Mononuclear cell (primary cell): ENCODE measurements around the gene ARL6IP5. TPM values are rescaled to one million over a fixed set of nuclear protein-coding genes. Genes with fewer than 3 reads are reported as not detected.
A peak's percentile ranks its signal among the peaks of the same experiment; 100 is the strongest.

Experiments used
- H3K27me3 ChIP-seq: 2 replicates; pipeline ENCODE4 v1.6.0; 2011; ENCODE audit warnings: low read length, control low read depth; ENCODE audit not compliant: insufficient read depth
- H3K4me1 ChIP-seq: 2 replicates; pipeline ENCODE4 v1.5.1; 2011; ENCODE audit warnings: mild to moderate bottlenecking, low read length, control low read depth; ENCODE audit not compliant: insufficient read depth
- H3K4me3 ChIP-seq: 2 replicates; pipeline ENCODE4 v1.5.1; 2011; ENCODE audit warnings: mild to moderate bottlenecking, low read length, moderate library complexity
- H3K9me3 ChIP-seq: 2 replicates; pipeline ENCODE4 v1.5.1; 2011; ENCODE audit warnings: low read depth, mild to moderate bottlenecking, control low read depth, low read length
- total RNA-seq: library from RNA; depleted of rRNA; stranded (reverse); fragments of >200 nt; gene quantifications from one replicate; pipeline ENCODE4 v1.2.3, GENCODE V29; 2012

Gene ARL6IP5
- total RNA-seq, 1 donor, result 72.2 TPM

GRCh38 chr3:69080233-69080920 is 4.4 kb upstream of the ARL6IP5 start, which contains the start of gene UBA3:
UBA3 (minus strand) TSS chr3:69080365; CDS start chr3:69080353, 12 bp downstream.
- Histone ChIP-seq H3K27me3 (no peaks in the 10 kb centered on the region), H3K9me3 (no peaks in the 10 kb centered on the region), H3K4me3 (peak within 1 kb of the TSS; percentile 82), H3K4me1 (peaks cover 61% of the 10 kb centered on the region)

DNA sequence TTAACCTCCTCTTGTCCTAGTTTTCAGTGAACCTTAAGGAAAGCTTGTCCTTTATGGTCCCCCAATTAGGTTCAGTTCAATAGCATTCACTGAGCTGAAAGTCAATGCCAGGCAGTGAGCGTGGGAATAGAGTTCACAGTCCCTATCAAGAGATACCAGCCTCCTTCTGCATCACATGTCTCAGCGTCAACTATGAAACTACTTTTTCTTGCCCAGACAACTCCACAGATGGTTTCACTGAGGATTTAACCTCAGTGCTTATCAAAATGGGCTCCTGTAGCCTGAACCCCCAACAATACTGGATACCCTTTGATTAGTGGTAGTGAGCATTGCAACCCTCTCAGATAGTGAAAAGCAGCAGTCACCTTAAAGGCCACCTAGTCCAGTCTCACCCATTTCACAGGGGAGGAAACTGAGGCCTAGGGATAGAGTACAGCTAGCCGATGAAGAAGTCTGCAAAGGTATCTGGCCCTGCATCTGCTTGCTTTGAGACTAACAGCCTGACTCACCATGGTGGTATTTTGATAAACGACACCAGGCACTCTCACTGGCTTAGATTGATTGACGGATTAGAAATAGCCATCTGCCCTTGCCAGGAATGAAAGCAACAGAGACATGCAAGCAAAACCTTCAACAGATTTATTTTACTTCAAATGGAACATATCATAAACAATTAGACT is 3.0 kb upstream of the ARL6IP5 start:
- H3K27me3 ChIP-seq, result no peaks in the 10 kb centered on the region
- peaks cover 66% of the 10 kb centered on the region for H3K4me1 ChIP-seq
- no peak overlapping the region for H3K4me3 ChIP-seq
- no peaks in the 10 kb centered on the region for H3K9me3 ChIP-seq

DNA sequence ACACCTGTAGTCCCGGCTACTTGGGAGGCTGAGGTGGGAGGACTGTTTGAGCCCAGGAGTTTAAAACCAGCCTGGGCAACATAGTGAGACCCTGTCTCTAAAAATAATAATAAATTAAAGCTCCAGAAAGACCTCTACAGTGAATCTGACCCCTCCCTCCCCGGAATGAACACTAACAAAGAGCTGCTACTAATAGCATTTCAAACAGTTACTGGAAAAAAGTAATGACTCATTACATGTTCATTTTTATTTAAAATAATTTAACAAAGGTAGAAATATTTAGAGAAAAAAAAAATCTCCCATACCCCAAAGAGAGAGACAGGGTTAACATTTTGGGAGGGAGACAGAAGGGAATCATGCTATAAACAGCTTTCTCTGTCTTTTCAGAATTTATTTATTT is 2.4 kb upstream of the ARL6IP5 start:
- Histone ChIP-seq H3K27me3 (no peaks in the 10 kb centered on the region), H3K4me1 (peaks cover 72% of the 10 kb centered on the region)

DNA sequence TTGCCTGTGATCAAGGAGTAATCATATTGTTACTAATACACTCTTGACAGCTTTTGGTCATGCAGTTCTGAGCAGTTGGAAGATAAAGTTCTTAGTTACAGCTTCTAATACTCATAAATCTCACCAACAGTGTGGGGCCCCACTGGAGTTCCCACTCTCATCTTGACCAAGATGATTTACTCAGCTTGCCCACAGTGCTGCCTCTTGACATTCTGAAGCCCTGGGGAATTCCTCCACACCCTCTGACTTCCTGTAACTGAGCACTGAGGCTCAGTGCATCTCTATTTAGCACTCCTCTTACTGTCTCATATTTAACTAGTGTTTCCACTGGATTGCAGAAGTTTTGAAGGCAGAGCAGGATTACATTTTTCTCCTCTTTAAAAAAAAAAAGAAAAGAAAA is 1.9 kb upstream of the ARL6IP5 start:
- no peak overlapping the region for H3K4me3 ChIP-seq
- no peaks in the 10 kb centered on the region for H3K9me3 ChIP-seq
- H3K4me1 ChIP-seq, result peaks cover 72% of the 10 kb centered on the region
- no peaks in the 10 kb centered on the region for H3K27me3 ChIP-seq

More for the DNA sequence above, 2.4 kb upstream of the ARL6IP5 start:
- Histone ChIP-seq H3K9me3 (no peaks in the 10 kb centered on the region), H3K4me3 (no peak overlapping the region)

DNA sequence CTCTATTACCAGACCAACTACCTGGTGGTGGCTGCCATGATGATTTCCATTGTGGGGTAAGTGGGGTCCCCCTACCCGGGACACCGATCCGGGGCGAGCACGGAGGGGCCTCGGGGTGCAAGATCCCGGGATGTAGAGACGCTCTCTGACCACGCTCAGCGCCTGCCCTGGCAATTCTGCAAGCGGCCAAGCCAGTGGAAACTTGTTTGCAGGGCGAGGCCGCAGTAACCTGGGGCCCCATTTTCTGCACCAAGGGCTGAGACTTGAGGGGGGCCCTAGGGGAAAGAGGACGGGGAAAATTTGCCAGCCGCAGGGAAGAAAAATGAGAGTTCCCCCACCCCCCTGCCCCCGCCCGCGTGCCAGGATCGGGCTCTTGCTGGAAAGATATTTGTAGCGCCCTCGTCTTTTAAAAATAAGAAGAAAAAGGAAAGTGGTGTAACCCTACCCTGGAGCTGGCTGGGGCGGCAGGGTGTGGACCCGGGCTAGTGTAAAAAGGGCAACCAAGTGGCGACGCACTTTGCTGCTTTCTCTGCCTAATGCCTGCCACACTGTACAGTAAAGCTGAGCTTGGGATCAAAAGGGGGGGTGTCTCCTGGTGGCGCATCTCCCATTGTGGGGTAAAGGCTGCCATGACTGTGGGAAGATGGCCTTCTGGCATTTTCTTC is 563 bp downstream of the ARL6IP5 start:
- Histone ChIP-seq H3K9me3 (no peaks in the 10 kb centered on the region), H3K4me1 (peaks cover 80% of the 10 kb centered on the region), H3K4me3 (peak overlapping the region; percentile 94)

GRCh38 chr3:69085833-69086722 is 1.3 kb downstream of the ARL6IP5 start:
- Histone ChIP-seq H3K9me3 (no peaks in the 10 kb centered on the region), H3K27me3 (no peaks in the 10 kb centered on the region), H3K4me3 (peak overlapping the region; percentile 94), H3K4me1 (peaks cover 85% of the 10 kb centered on the region)

More for the DNA sequence above, 563 bp downstream of the ARL6IP5 start:
- no peaks in the 10 kb centered on the region for H3K27me3 ChIP-seq

- no peaks in the 10 kb centered on the region for H3K27me3 ChIP-seq
- peaks cover 87% of the 10 kb centered on the region for H3K4me1 ChIP-seq
- H3K4me3 ChIP-seq, result peak overlapping the region; percentile 94
- H3K9me3 ChIP-seq, result no peaks in the 10 kb centered on the region
Observed at GRCh38 chr3:69087030-69087791, 2.5 kb downstream of the ARL6IP5 start.

DNA sequence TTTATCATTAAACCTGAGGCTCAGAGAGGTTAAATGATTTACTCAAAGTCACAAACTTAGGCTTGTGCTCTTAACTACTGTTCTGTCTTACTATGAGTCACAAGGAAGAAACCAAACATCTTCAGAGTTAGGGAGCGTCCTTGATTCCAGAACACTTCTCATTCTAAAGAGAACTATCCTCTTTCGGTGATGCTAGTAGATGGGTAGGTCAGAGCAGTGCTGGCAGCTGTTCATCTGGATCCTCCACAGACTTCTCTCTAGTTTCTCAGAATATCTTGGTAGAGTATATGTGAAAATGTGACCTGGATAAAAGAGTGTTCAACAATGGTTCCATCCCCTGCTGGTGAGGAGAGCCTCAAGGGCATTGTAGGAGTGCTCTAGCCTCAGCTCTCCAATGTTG is 3.3 kb downstream of the ARL6IP5 start:
- H3K9me3 ChIP-seq, result no peaks in the 10 kb centered on the region
- no peaks in the 10 kb centered on the region for H3K27me3 ChIP-seq
- no peak overlapping the region for H3K4me3 ChIP-seq
- H3K4me1 ChIP-seq, result peaks cover 87% of the 10 kb centered on the region

DNA sequence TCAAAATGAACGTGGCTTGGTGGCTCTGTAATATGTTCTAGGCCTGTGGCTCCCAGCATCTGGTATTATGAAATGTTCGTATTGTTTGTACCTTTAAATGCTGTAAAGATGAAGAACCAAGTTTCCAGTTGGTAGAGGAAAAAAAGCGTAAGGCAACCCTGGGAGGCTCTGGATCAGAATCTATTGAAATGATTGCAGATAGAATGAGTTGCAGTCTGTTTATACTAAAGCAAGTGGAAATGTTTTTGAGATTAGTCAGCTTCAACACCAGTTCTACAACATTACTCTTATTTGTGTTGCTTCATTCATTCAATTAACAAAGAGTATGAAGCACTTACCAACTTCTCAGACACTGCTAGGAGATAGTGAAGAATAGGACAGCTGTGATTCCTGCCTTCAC is 5.3 kb downstream of the ARL6IP5 start:
- H3K4me3 ChIP-seq, result no peak overlapping the region

DNA sequence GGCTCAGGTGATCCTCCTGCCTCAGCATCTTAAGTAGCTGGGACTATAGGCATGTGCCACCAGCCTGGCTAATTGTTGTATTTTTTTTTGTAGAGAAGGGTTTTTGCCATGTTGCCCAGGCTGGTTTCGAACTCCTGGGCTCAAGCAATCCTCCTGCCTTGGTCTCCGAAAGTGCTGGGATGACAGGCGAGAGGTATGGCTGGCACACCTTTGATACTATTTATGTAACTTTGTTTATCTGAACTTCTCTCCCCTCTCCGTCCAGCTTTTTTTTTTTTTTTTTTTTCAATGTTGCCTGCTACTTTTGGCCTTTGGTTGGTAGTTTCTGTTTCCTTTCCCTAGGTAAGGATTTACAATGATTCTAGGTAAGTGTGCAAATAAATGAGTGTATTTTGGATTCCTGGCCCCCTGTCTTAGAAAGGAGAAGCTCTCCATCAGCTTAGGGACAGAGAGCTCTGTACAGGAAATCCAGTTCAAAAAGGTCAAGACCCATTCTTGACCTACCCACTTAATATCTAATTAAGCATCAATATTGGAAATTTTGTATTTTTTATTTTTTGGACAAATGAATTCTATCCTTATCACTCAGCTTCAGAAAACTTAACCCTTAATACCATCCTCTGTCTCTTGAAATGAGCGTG is 6.8 kb downstream of the ARL6IP5 start:
- Histone ChIP-seq H3K27me3 (no peaks in the 10 kb centered on the region), H3K4me1 (peaks cover 99% of the 10 kb centered on the region), H3K9me3 (no peaks in the 10 kb centered on the region), H3K4me3 (no peak overlapping the region)

More for the DNA sequence above, 5.3 kb downstream of the ARL6IP5 start:
- H3K27me3 ChIP-seq, result no peaks in the 10 kb centered on the region
- H3K9me3 ChIP-seq, result no peaks in the 10 kb centered on the region
- peaks cover 91% of the 10 kb centered on the region for H3K4me1 ChIP-seq

DNA sequence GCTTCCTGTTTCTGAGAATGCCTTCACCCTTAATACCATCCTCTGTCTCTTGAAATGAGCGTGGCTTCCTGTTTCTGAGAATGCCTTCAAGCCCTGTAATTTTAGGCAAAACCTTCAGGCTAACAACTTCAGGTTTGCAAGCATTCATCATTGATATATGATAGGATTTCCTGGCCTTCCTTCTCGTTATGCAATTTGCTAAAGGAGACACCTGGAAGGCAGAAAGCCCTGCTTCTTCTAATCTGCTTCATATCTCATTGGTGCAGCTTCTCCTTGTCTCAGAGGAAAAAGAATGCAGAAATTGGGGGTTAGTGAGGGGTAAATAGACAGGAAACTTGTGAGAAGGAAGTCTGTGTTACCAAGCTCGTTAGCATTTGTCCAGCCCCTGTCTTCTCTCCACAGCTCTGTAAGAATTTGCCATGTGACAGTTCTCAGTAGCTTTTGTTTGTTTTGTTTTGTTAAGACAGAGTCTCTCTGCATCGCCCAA is 7.3 kb downstream of the ARL6IP5 start:
- Histone ChIP-seq H3K4me1 (peaks cover 99% of the 10 kb centered on the region), H3K9me3 (no peaks in the 10 kb centered on the region), H3K27me3 (no peaks in the 10 kb centered on the region), H3K4me3 (no peak overlapping the region)

GRCh38 chr3:69094467-69095205 is 9.9 kb downstream of the ARL6IP5 start:
- Histone ChIP-seq H3K4me3 (no peak overlapping the region), H3K9me3 (no peaks in the 10 kb centered on the region), H3K4me1 (peaks cover 92% of the 10 kb centered on the region), H3K27me3 (no peaks in the 10 kb centered on the region)

DNA sequence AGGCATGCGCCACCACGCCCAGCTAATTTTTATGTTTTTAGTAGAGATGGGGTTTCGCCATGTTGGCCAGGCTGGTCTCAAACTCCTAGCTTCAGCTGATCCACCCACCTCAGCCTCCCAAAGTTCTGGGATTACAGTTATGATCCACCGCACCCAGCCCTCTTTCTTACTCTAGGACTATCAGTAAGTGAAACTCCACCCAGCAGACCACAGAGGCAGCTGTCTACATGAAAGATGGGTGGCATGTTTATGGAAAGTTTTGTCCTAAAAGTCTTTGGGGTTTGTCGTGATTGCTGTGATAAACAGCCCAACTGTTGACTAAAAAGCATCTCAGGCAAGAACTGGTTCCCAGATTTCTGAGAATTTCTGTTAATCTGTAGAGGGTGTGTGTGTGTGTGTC is 10.9 kb downstream of the ARL6IP5 start:
- Histone ChIP-seq H3K27me3 (no peaks in the 10 kb centered on the region), H3K9me3 (no peaks in the 10 kb centered on the region), H3K4me3 (no peak overlapping the region), H3K4me1 (peaks cover 90% of the 10 kb centered on the region)
